NCI-H1048 (cell line): ENCODE data around the gene LTF.

ENCODE experiments used
- DNase-seq: peaks from one replicate; lab custom pipeline; 2025; lab: John Stamatoyannopoulos, UW

Gene LTF

GRCh38 chr3:46468753-46469600 lies 4.3 kb upstream of the LTF start:
- no peak for DNase-seq

- no peak for DNase-seq
Measured at GRCh38 chr3:46467562-46467961, 2.9 kb upstream of the LTF start.

GRCh38 chr3:46466871-46467403 lies 2.2 kb upstream of the LTF start:
- no peak for DNase-seq

GRCh38 chr3:46466273-46466672 lies 1.6 kb upstream of the LTF start:
- DNase-seq = no peak

- DNase-seq = no peak
Measured at GRCh38 chr3:46465196-46465520, 453 bp upstream of the LTF start.

- no peak for DNase-seq
Measured at GRCh38 chr3:46463868-46464241, 850 bp downstream of the LTF start.

DNA sequence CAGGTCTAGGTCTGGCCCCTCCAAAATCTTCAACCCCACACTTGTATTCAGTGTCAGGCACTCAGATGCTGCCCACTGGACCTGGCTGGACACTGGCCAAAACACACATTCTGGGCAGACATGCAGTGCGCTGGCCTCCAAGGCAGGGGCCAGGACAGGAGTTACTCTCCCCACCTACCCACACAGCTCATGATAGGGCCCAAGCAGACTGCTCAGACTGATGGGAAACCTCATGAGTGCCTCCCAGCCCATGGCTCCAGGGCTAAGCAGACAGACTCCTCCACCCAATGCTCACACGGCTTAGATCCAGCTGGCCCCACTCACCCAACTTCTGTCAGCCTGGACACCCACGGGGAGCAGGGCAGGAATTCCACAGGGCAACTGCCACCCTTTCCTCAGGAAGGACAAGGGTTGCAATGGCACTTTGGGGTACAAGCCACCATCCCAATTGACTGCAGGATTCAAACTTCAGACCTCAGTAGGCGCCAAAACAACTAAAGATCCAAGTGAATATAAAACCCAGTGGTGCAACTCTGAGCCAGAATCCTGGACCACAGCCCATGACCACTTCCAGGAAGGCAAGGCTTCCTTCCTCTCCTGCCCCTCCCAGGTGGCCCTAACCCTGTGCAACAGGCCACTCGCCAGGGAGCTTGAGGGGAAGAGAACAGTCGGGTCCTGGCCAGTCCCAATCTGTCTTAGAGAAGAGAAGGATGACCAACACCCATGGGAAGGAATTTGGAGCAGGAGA lies 1.4 kb downstream of the LTF start:
- DNase-seq = no peak

- no peak for DNase-seq
Measured at GRCh38 chr3:46462511-46462910, 2.2 kb downstream of the LTF start.

GRCh38 chr3:46462111-46462510 lies 2.6 kb downstream of the LTF start:
- no peak for DNase-seq

DNA sequence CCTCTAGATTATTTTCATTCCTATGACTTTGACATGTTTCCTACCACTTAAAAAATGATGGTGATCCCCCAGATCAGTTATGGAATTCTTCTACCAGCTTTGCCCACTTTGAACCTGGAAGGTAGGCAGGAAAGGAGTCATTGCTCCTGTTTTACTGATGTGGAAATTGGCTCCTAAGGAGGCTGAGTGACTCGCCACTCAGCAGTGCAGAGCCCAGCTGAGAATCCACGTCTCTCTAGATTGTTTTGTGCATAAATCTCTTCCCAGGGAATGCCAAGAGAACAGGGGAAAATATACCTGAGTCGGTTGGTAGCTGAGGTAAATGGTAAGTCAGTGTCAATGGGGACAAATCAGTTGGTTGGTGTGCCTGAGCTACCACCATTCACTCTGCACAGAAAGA lies 4.7 kb downstream of the LTF start:
- no peak for DNase-seq

GRCh38 chr3:46456118-46456517 lies 8.6 kb downstream of the LTF start:
- DNase-seq = no peak

- DNase-seq = no peak
Measured at GRCh38 chr3:46455231-46456115, 9.2 kb downstream of the LTF start.

DNA sequence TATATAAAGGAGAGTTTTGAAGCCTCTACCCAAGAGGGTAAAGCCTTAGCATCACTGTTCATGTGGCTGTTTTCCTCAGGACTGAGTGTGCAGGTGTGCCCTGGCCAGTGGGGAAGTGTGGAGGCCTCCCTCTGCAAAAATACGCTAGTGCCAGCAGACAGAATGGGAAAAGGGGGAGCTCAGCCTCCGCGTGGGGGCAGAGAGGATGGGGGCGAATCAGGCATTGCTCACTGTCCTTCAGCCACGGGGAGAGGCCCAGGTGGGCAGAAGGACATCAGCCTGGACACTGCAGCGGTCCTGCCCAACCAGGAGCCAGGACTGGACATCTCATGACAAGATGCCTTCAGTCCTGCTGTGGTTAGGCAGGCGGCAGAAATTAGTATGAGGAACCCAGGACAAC lies 10.1 kb downstream of the LTF start:
- DNase-seq = no peak

DNA sequence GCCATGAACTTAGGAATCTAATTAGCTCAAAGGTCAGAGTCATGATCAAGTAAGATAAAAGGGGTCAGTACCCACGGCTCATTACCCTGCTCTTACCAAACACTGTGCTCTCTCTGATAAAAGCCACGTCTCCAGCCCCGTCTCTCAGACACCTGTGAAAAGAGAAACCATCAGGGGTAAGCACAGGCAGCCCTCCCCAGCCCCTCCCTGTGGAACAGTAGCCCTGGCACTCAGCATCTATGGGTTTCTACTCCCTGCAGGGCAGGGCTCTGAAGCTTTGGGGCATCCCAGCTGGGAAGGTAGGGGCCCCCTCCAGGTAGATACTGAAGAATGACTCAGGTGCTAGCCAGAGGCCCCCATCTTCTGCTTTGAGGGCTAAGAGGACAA lies 10.5 kb downstream of the LTF start:
- DNase-seq = no peak

DNA sequence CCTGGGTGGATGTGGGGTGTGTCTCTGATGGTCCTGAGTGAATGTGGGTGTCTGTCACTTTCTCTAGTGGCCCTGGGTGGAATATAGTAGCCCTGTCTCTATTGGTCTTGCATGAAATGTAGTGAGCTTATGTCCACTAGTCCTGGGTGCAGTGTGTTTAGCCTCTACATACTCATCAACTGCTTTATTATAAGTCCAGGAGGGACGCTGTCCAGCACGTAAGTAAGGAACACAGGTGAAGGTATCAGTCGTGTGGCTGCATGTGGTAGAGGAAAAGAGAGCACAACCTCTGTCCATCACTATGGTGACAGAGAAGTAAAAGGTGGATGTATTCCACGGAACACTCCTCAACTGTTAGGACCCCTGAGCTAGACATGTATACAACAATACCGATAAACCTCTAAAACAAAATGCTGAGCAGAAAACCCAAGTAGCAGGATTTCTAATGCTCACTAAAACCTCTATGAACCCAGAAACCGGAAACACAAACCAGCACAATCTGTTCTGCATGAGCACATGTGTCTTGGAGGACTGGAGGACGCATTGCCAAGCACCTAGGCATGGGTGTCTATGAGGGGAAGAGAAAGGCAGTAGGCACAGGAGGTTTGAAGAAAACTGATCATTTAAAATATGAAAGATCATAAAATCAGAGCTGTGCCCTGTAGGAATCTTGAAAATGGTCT lies 11.0 kb downstream of the LTF start:
- no peak for DNase-seq

GRCh38 chr3:46449755-46450552 lies 14.8 kb downstream of the LTF start:
- DNase-seq = no peak

GRCh38 chr3:46448721-46449120 lies 16.0 kb downstream of the LTF start:
- no peak for DNase-seq

GRCh38 chr3:46447228-46447985 lies 17.3 kb downstream of the LTF start:
- no peak for DNase-seq

GRCh38 chr3:46442576-46443530 lies 21.9 kb downstream of the LTF start:
- DNase-seq = no peak
